Tibial nerve (tissue), 3 donors: Measurements from ENCODE around the gene HNRNPDL.

Source experiments
- CTCF ChIP-seq, 5 experiments: fragments of 200-600 bp in 3 of 5; fragments of 450-650 bp in 2 of 5; sonication (generic) in 3 of 5; IDR thresholded peaks; one replicate each; pipeline ENCODE4 v1.5.1; 2016 to 2019; ENCODE audit warnings: antibody characterized with exemption in 5 of 5, mild to moderate bottlenecking in 3 of 5, moderate library complexity in 2 of 5
- POLR2A ChIP-seq, 2 donors: fragments of 450-650 bp; IDR thresholded peaks; one replicate each; pipeline ENCODE4 v1.6.1; 2017; ENCODE audit warnings: antibody characterized with exemption in 2 of 2, mild to moderate bottlenecking in 2 of 2, moderate library complexity in 2 of 2

GRCh38 chr4:82382751-82383150 is 47.5 kb downstream of the HNRNPDL start:
- TF ChIP-seq CTCF (IDR thresholded peaks at IDR 0.05) = no peak
- TF ChIP-seq POLR2A (IDR thresholded peaks at IDR 0.05) = no peak
